Subcutaneous adipose tissue (tissue), 4 donors: Measurements from ENCODE around the gene LRRC75A. TPM values are rescaled to one million over a fixed set of nuclear protein-coding genes. Genes with fewer than 3 reads are reported as not detected.

ENCODE experiments used
- total RNA-seq, 4 donors: library from RNA; depleted of rRNA; stranded (reverse); fragments of >200 nt; gene quantifications; one replicate each; pipeline ENCODE4 v1.1.0, GENCODE V29; 2016
- TF ChIP-seq, protein P1 (sequence below): fragments of 450-650 bp; IDR thresholded peaks from one replicate; pipeline ENCODE4 v1.5.1; 2016; ENCODE audit warnings: low read depth, mild to moderate bottlenecking, control low read depth, antibody characterized with exemption, moderate library complexity

The LRRC75A gene
- total RNA-seq, 4 donors from 2014 or later = 1.5 to 4.0 (median 2.9) TPM; not detected in 1

DNA sequence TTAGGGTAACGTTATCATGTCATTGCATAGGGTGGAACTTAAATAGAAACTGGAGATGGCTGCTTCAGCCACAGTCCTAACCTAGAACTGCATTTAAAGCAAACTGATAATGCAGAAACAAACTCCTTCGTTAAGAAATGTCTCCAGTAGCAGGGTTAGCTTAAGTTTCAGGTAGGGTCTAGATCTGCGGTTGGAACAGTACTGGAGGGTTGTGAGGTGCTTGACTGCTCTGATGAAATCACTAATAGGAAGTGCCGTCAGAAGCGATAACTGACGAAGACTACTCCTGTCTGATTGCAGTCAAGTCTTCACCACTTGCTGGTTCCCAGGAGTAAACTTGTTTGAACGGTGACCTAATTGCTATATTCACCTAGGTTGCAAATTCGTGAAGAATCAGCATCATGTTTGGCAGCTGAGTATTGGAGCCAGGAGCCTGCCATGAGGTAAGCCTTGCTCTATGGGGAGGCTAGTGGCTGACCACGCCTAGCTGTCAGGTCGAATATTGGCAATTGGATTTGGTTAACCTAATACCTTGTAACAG is 52.1 kb downstream of the LRRC75A start:
- TF ChIP-seq, protein P1, sequence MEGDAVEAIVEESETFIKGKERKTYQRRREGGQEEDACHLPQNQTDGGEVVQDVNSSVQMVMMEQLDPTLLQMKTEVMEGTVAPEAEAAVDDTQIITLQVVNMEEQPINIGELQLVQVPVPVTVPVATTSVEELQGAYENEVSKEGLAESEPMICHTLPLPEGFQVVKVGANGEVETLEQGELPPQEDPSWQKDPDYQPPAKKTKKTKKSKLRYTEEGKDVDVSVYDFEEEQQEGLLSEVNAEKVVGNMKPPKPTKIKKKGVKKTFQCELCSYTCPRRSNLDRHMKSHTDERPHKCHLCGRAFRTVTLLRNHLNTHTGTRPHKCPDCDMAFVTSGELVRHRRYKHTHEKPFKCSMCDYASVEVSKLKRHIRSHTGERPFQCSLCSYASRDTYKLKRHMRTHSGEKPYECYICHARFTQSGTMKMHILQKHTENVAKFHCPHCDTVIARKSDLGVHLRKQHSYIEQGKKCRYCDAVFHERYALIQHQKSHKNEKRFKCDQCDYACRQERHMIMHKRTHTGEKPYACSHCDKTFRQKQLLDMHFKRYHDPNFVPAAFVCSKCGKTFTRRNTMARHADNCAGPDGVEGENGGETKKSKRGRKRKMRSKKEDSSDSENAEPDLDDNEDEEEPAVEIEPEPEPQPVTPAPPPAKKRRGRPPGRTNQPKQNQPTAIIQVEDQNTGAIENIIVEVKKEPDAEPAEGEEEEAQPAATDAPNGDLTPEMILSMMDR = no peak

DNA sequence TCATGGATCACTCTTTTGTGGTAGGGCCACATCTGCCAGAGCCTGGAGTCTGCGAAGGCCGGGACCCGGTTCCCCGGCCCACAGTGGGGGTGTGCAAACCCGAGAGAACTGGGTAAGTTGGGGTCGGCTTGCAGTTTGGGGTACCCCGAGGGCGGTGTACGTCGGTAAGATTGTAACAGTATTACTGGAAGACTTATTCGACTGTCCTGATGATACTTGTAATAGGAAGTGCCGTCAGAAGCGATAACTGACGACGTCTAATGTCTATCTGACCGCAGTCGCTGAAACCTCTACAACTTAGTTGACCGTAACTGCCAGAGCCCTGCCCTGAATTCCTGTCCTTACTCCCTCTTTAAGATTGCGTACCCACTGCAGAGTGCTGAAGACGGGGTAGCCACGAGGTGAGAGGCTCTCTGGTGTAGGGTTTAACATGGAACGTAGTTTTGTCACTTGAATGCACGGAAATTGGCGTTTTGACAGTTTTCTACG is 52.6 kb downstream of the LRRC75A start:
- TF ChIP-seq, protein P1 = no peak

DNA sequence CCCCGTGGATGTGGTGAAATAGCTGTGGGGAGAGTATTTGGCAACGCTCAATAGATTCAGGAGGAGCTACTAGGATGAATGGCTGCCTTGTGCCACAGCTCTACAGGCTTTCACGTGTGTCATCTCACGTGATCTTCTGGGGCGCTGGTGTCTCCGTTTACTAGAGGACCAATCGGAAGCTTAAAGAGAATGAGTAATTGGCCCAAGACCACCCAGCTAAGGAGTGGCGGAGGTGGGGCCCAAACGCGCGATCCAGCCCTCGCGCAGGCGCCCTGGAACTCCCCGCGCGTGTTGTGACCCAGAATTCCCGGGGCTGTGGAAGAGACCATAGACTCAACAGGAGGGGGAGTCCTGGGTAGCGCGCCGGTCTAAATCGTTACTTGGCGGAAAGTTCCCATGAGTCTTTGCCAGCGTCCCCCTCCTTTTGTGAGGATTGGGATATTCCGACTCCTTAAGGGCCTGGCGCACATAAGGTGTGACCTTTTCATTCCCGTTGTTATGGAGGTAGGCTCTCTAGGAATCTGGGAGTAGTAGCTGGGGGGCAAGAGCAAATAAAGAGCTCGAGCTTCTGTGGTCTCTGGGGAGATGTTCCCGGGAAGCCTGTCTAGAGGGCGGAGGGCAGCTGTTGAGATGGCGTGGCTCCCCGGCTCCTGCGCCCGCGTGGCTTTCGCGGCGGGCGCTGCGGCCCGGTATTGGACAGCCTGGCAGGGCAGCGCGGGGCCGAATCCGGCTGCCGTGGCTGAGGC is 53.3 kb downstream of the LRRC75A start:
- TF ChIP-seq, protein P1 = no peak

DNA sequence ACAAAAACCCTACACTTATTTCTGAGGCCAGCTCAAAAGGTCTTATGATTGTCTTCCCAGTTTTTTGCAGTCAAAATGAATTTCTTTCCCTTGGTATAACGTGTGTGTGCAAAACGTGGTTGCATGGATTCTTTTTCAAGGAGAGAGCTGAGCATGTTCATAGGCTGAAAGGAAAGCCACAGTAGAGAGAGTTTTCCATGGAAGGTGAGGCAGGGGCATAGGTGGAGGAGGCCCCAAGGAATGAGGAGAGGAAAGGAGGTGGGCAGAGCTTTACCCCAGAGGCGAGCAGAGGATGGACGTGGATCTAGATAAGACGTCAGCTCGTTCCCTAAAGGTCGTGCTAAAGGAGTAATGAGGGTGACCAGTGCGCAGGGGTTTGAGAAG is 53.8 kb downstream of the LRRC75A start:
- TF ChIP-seq, protein P1 = no peak

DNA sequence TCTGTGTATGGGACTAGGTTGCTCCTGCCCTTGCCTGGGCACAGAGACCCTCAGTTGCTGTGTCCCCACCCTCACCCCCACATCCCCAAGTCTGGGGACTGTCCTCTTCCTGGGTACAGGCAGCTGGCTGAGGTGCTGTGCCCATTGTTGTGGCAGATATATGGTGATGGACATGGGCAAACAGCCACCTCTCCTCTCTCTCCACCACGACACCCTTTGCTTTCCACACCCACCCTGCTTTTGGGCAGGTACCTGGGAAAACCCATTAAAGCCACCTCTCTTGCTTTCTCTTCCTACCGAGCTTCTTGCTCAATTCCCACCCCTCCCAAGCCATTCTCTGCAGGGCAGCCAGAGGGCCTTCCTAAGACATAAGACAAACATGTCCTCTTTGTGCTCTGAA is 54.9 kb downstream of the LRRC75A start:
- TF ChIP-seq, protein P1 = no peak

DNA sequence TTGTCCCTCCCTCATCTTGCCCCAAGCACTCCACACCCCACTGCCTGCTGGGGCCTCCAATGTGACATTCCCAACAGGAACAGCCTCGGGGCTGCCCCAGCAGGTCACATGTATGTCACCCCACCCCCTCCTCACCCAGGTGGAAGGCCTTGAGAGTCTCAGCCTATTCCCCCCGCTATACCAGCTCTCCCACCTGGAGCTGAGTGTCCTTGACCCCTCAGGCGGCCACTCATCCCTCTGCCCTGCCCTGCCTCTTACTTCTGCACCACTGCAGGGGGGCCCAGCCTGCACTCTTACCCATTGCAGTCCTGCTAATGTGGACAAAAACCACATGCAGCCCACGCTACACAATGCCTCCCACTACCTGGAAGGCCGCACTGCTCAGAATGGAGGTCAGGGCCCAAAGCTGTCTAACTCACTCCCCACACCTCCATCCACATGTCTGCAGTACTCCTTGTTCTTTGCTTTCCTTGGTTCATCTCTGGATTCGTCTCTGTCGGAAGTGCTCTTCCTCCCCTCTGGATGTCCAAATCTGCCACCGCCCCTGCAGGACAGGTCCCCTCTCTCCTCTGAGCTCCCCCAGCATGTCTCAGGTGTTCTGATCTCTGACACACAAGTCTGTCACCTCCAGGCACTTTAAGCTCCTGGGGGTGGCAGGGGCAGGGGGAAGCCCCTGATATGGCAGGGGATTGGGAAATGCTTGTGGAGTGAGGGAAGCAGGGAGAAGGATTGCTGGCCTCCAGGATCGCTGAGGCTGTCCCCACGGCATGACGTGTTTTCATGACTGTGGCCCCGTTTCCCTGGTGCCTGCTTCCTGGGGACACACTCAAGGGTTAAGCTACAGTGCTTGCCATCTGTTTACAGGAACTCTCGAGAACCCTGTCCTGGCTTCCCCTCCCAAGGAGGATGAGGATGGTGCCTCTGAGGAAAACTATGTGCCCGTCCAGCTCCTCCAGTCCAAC is 55.8 kb downstream of the LRRC75A start:
- TF ChIP-seq, protein P1 = no peak

DNA sequence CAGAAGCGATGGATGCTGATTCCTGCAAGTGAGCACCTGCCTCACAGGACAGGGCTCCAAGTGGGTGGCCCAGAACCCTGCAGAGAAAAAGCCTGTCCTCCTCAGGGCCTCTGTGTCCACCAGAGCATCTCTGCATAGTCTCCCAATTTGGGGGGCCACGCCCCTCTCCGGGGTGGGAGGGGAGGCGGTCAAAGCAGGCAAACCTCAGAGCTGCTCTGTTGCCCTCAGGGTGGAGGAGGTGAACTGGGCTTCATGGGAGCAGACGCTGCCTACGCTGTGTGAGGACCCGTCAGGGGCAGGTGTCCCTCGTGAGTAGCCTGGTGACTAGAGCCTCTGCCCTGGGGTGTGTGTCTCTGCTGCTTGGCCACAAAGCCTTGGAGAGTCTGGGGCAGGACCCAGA is 57.3 kb downstream of the LRRC75A start:
- TF ChIP-seq, protein P1 = no peak
